H1 (cell line): ENCODE data around the gene HACD4. TPM values are rescaled to one million over a fixed set of nuclear protein-coding genes. Genes with fewer than 3 reads are reported as not detected.

Experiments
- CREB1 ChIP-seq: IDR thresholded peaks from 2 replicates; pipeline ENCODE4 v1.6.1; 2012; ENCODE audit warnings: inconsistent platforms
- NRF1 ChIP-seq: IDR thresholded peaks from 2 replicates; pipeline ENCODE4 v1.6.1; 2011; ENCODE audit warnings: mild to moderate bottlenecking, low read depth, low read length, improper control_type of control experiment
- SIN3A ChIP-seq, 2 experiments: IDR thresholded peaks in 1 of 2; conservative IDR thresholded peaks in 1 of 2; 2 replicates each; pipeline ENCODE4 v1.6.1; 2011 to 2012; ENCODE audit warnings: low read length in 2 of 2, improper control_type of control experiment in 1 of 2, low read depth in 1 of 2, mild to moderate bottlenecking in 1 of 2
- SP1 ChIP-seq: IDR thresholded peaks from 2 replicates; pipeline ENCODE4 v1.6.1; 2011; ENCODE audit warnings: low read depth, low read length
- TAF1 ChIP-seq: IDR thresholded peaks from 2 replicates; pipeline ENCODE4 v1.6.1; 2011; ENCODE audit warnings: mild to moderate bottlenecking, low read depth, low read length
- TAF7 ChIP-seq: optimal IDR thresholded peaks from 2 replicates; pipeline ENCODE3; 2011; ENCODE audit warnings: low read depth, mild to moderate bottlenecking, inconsistent platforms, low read length, moderate library complexity, borderline replicate concordance
- polyA plus RNA-seq, 7 experiments: library from polyadenylated mRNA; depleted of rRNA in 3 of 7; stranded (reverse) in 5 of 7; unstranded in 2 of 7; fragments of >200 nt in 5 of 7; fragments of 200-250 nt in 2 of 7; gene quantifications; 1 replicate in 5 of 7; 2 replicates in 1 of 7; 4 replicates in 1 of 7; pipeline versions ENCODE4 v1.2.1 to v1.2.3, GENCODE V29; 2011 to 2013; ENCODE audit warnings: missing spikeins in 2 of 7, mixed read lengths in 2 of 7
- total RNA-seq: library from RNA; stranded (reverse); fragmentation: NEBNext Ultra II Directional; extraction: Animal tissue kit (Norgen Biotek cat#: 25700); gene quantifications from 2 replicates; pipeline ENCODE4 v1.2.1, GENCODE V29; 2021
- TF ChIP-seq, protein P1 (sequence below), 3 experiments: IDR thresholded peaks; 1 replicate in 2 of 3; 2 replicates in 1 of 3; pipeline versions ENCODE4 v1.5.1 to v1.6.1; 2011; ENCODE audit warnings: low read length in 3 of 3, mild to moderate bottlenecking in 3 of 3, inconsistent platforms in 2 of 3, low read depth in 1 of 3, moderate library complexity in 1 of 3; ENCODE audit not compliant: insufficient read depth in 1 of 3; ENCODE audit errors: control extremely low read depth in 1 of 3
- TF ChIP-seq, protein P2 (sequence below): IDR thresholded peaks from 2 replicates; pipeline ENCODE4 v1.6.1; 2012; ENCODE audit warnings: low read length, inconsistent platforms

The HACD4 gene
- total and polyA plus RNA-seq, 2 of the 8 experiments (the other 6 are each of a cell fraction or from before 2014, with no cell fraction given), result 0.65 to 0.86 TPM

DNA sequence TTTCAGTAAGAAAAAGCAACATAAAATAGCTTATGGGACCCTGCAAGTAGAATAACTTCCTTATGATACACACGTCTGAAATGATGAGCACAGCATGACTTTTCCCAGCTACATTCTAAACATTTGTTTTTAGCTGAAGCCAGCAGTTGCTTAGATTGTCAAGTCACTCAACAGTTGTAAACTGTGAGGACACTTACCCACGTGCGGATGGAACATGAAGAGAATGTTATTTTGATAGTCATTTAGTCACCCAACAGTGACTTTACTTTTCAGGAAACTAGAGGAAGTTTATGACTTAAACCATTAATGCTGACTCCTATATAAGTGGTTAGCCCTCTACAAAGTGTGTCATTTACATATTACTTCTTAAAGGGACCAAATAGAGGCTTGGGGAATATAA is 3.0 kb downstream of the HACD4 start (continued):
- TF ChIP-seq, protein P1, sequence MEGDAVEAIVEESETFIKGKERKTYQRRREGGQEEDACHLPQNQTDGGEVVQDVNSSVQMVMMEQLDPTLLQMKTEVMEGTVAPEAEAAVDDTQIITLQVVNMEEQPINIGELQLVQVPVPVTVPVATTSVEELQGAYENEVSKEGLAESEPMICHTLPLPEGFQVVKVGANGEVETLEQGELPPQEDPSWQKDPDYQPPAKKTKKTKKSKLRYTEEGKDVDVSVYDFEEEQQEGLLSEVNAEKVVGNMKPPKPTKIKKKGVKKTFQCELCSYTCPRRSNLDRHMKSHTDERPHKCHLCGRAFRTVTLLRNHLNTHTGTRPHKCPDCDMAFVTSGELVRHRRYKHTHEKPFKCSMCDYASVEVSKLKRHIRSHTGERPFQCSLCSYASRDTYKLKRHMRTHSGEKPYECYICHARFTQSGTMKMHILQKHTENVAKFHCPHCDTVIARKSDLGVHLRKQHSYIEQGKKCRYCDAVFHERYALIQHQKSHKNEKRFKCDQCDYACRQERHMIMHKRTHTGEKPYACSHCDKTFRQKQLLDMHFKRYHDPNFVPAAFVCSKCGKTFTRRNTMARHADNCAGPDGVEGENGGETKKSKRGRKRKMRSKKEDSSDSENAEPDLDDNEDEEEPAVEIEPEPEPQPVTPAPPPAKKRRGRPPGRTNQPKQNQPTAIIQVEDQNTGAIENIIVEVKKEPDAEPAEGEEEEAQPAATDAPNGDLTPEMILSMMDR (IDR thresholded peaks at IDR 0.05; ENCODE audit: control extremely low read depth in 1 of 3, insufficient read depth in 1 of 3, low read depth in 1 of 3, low read length in 3 of 3), result no peak
- no peak for TF ChIP-seq CREB1
- no peak for TF ChIP-seq NRF1
- TF ChIP-seq TAF1, result no peak
- no peak for TF ChIP-seq TAF7
- no peak for TF ChIP-seq SP1
- TF ChIP-seq, protein P2, sequence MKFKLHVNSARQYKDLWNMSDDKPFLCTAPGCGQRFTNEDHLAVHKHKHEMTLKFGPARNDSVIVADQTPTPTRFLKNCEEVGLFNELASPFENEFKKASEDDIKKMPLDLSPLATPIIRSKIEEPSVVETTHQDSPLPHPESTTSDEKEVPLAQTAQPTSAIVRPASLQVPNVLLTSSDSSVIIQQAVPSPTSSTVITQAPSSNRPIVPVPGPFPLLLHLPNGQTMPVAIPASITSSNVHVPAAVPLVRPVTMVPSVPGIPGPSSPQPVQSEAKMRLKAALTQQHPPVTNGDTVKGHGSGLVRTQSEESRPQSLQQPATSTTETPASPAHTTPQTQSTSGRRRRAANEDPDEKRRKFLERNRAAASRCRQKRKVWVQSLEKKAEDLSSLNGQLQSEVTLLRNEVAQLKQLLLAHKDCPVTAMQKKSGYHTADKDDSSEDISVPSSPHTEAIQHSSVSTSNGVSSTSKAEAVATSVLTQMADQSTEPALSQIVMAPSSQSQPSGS, result no peak
- no peak for TF ChIP-seq SIN3A (conservative IDR thresholded peaks at IDR 0.05 in 1 of 2, IDR thresholded peaks at IDR 0.05 in 1 of 2; ENCODE audit: low read depth in 1 of 2, low read length in 2 of 2)
